Measurements from ENCODE around the gene VAPB. TPM values are rescaled to one million over a fixed set of nuclear protein-coding genes. Genes with fewer than 3 reads are reported as not detected.
"Not testable (repeated sequence)": the region's sequence is repeated elsewhere in the genome, so short reads cannot be mapped to it uniquely, and the experiment has no call there.

Gene VAPB
- 32.4 TPM for total RNA-seq

DNA sequence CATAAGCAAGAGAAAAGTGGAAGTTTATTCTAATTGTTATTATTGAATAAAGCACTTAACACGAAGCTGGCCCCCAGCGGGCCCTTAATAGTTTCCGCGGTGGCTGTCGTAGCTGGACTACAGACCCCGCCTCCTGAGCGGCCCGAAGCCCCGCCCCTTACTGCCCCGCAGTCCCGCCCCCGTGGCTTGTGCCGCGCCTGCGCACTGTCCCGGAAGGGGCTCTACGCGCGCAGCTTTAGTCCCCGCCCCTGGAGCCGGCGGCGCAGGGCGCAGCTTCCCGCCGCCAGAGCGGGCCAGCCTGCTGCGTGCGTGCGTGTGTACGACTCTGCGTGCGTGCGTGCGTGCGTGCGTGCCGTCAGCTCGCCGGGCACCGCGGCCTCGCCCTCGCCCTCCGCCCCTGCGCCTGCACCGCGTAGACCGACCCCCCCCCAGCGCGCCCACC is at the start of gene VAPB:
Gene VAPB, plus strand, starts transcription at position 348 of the 442 bp plus-strand sequence. CDS start 231 bp downstream, outside the sequence.
- ATAC-seq: peak; percentile 99

DNA sequence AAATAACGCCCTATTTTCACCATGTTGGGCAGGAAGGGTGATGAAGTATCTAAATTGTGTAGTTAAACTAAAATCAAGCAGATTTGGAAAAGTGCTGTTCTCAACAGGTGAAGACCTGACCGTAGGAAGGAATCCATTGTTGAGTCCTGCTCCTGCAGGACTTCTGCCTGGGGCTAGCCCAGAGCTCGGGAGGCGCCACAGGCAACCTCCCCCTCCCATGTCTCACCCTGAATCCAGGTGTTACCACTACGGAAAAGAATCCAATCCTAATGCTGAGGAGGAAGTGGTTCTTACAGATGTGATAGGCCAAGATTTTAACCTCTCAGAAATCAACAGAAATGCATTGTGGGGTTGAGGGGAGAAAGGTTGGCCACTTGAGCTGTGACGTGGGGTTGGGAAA is 49.3 kb upstream of the VAPB start:
- no peak for ATAC-seq

DNA sequence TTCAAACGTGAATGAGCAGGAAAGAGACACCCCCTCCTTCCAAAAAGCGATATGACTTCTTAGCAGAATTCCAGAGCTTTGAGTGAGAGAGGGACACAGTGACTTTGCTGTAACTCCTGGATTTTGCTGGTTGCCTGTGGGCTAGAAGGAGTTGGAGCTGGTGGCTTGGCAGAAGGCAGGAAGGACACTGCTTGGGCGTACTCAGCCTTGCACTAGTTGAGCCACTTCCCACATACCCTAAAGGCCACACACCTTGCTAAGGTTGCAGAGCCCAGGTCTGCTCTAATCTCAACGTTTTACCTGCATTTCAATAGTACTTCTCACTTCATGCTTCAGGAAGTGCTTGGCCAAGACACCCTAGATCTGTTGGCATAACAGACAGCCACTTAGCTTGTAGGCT is 48.9 kb upstream of the VAPB start:
- ATAC-seq: no peak

DNA sequence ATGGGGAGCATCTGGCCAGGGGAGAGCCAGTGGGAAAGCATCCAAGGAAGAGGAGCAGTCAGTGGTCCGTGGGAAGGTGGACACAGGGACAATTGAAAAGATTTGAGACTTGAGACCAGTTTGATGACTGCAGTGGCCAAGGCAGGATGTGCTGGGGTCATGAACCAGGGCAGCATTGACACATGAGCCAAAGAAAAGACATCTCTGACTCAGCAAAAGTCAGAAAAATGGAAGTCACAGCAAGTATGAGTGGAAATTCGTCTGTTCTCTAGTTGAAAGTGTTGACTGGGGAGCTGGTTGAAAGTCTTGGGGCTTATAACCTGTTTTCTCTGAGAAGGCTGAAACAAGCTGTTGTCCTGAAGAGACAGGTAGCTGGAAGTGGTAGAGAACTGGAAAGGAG is 48.2 kb upstream of the VAPB start:
- ATAC-seq: no peak

- peak; percentile 55 for ATAC-seq
Measured at GRCh38 chr20:58342104-58342945, 46.7 kb upstream of the VAPB start.

GRCh38 chr20:58344741-58345140 is 44.3 kb upstream of the VAPB start:
- ATAC-seq: no peak

- ATAC-seq: peak; percentile 66
Measured at GRCh38 chr20:58349570-58349969, 39.5 kb upstream of the VAPB start.

DNA sequence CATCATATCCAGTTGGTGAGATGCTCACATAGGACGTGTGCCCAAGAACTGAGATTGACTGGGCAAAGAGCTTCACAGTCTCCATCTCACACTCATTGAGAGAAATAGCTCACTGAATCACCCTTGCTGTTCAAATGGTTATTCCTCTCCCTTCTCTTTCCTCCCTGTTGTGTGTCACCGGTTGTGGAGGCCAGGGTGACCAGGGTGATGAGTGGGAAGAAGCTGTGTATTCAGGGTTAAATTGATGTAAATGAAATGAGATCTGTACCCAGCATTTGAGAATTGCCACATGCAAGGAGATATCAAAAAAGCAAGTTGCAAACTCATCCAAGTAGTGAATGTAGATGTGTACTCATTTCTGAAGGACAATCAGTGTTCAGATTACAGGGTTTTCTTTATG is 36.6 kb upstream of the VAPB start:
- no peak for ATAC-seq

DNA sequence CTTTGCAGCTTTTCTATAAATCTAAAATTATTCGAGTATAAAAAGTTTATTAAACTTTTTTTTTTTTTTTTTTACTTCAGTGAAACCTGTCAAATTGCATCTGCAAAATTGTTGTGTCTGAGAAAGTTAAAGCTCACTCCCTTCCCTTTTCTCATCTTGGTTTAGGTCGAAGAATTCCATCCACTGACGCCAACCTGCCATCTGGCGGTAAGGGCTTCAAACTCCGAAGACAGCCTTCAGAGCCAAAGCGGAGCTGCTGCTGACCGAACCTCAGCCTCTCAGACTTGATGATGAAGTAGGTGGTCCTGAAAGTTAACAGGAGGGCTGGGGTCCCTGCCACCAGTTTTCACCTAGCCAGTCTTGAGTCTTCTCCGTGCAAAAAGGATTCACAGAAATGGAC is 29.6 kb upstream of the VAPB start:
- ATAC-seq: no peak

DNA sequence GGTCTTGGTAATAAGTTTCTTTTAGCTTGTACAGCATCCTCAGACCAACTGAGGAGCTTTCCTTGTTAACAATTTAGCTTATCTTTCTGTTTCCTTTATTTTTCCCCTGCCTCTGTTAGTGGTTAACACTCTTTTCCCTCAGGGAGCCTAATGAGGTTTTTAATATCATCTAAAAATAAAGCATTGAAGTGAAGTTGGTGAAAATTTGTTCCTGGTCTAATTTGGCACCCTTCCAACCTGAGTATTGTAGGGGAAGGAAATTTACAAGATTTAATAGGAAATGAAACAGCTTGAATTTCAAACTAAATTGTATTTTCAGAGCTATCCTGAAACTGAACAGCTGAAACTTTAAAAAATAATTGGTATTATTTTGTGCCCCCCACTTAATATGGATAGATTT is 28.1 kb upstream of the VAPB start:
- no peak for ATAC-seq

DNA sequence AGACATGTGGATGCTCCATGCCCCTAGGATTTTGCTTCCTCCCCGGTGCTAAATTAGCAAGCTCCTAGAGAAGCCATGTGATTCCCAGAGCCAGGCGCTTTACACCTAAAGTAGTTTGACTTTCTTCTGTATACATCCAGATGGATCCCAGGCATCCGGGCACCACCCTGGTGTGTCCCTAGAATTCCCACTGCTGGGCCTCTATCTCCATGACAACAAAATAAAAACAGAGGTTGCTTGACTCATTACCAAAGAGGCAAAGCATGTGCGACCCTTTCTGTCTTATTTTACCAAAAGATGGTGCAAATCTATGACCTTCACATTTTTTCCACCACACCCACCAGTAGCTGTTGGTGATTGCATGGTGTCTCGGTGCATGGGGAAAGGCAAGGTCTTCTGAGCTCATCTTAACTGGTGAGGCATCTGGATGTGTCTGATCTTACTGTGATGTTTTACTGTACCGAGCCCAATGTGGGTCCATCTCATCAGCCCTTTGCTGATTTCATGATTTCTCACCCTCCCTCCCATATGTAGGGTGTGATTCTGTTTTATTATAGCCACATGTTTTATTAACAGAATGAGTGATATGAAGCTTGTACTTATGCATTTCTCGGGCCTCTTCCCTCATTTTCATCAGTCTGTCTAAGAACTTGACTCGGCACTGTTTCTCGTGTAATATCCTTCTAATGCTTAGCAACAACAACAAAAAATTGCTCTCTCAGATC is 27.4 kb upstream of the VAPB start:
- ATAC-seq: no peak

- no peak for ATAC-seq
Measured at GRCh38 chr20:58362206-58362516, 26.9 kb upstream of the VAPB start.

DNA sequence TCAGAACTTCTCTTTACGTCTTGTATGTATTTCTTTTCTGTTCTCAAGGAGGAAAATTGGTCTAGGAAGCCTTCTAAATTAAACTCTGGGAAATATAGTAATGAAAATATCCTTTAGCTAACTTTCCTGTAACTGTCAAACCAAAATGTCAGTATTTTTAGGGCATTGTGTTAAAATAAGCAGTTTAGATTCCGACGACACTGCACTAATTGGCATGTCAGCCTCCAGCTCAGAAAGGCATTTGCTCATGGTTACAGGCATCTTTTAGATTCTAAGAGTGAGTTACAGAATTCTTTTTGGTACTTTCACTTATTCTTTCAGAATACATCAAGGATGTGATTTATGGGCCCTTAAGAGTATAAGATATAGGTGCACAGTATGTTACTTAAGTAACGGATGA is 26.1 kb upstream of the VAPB start:
- no peak for ATAC-seq

DNA sequence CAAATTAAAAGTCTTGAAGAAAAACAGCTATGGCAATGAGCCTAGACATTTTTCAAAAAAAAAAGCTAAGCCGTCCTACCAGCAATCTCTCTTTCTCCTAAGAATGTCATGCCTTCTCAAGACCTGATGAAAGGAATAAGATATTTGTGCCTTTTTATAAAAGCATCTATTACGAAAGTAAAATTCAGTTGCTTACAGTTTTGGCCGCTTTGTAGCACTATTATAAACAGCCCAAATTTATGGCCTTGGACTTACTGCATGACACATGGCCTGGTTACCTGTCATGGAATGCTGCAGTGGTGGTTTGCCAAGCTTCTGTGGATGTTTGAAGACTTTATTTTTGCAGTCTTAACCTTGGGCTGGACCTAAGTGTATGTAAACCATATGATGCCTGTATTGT is 22.2 kb upstream of the VAPB start:
- no peak for ATAC-seq

GRCh38 chr20:58372806-58373205 is 16.2 kb upstream of the VAPB start:
- no peak for ATAC-seq

GRCh38 chr20:58373296-58373695 is 15.7 kb upstream of the VAPB start:
- not testable (repeated sequence) for ATAC-seq

DNA sequence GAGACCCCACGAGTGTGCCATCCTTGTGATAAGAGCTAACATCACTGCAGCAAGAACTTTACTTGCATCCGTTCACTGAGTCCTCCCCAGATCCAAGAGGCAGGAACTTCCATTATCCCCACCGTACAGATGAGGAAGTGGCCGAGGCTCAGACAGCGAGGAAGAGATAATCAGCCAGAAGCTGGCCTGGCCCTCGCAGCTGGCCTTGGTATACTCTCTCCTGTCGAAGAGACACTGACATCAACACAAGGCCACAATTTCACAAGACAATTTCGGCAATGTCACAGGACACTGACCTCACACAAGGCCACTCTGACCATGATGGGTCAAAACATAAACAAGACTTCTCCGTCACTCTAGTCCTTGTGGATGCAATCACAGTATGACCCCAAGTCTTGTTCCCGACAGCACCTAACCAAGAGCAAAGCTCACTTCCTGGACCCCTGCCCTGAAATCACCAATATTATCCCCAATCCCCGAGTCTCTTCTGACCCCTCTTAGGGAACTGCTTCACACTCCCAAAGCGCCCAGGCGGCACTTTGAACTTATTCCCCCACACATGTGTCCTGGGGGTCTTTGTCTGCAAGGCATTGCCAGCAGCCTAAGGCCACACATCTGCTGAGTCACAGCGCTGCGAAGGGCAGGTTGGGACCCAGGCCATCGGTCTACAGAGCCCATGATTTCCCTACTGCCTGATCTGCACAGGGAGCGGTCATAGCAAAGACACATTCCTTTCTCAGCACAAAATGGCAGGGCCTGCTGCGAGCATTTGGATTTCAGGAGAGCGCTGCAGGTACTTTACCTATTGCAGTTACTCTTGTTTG is 14.8 kb upstream of the VAPB start:
- no peak for ATAC-seq

DNA sequence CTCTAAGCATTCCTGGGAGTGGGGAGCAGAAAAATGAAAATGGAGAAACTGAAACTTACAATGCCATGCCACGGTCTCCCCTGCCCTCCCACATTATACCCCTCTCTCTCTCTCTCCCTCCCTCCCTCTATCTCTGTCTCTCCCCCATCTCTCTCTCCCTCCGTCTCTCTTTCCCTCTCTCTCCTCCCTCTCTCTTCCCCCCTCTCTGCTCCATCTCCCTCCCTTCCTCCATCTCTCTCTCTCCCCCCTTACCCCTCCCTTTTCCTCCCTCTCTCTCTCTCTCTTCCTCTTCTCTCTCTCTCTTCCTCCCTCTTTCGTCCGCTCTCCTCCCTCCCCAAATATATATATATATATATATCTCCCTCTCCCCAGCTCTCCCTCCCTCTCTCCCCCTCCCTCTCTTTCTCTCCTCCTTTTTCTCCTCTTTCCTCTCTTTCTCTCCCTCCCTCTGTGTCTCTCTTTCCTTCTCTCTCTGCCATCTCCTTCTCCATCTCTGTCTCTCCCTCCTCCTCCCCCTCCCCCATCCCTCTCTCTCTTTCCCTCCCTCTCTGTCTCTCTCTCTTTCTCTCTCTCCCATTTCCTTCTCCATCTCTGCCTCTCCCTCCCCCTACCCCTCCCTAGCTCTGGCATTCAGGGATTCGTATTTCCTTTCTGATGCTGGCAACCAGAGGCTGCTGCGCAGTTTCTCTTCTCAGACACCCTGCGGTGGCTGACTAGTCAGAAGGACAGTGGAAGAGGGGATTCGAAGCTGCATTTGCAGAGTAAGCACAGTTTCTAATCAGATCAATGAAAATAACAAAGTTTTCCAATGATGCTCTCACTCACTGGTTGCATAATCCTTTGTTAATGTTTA is 13.9 kb upstream of the VAPB start:
- ATAC-seq: no peak

- no peak for ATAC-seq
Measured at GRCh38 chr20:58375759-58376352, 13.2 kb upstream of the VAPB start.

DNA sequence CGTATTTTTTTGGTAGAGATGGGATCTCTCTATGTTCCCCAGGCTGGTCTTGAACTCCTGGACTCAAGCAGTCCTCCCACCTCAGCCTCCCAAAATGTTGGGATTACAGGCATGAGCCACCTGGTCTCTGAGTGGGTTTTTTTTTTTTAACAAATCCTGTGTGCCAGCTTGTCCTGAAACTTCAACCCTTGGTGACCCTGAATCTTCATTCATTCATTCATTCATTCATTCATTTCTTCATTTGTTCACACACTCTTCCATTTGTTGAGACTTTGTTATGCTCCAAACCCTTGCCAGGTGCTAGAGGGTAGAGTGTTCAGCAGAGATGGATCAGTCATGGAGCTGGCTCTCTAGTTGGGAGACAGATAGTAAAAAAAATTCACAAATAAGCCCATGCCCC is 12.0 kb upstream of the VAPB start:
- ATAC-seq: no peak

GRCh38 chr20:58377766-58378401 is 11.1 kb upstream of the VAPB start:
- ATAC-seq: no peak
